Esophagus squamous epithelium (tissue), 5 donors: ENCODE measurements around the gene ITIH5. TPM values are rescaled to one million over a fixed set of nuclear protein-coding genes. Genes with fewer than 3 reads are reported as not detected.

Experiments used
- DNase-seq: peaks from one replicate; lab custom pipeline; 2025; lab: John Stamatoyannopoulos, UW
- H3K27ac ChIP-seq, 4 donors: fragments of 200-600 bp; sonication (generic); one replicate each; pipeline ENCODE4 v1.5.1; 2016 to 2019; ENCODE audit warnings: mild to moderate bottlenecking in 1 of 4
- H3K27me3 ChIP-seq, 4 donors: fragments of 200-600 bp; sonication (generic); 1 replicate in 3 of 4; 2 replicates in 1 of 4; pipeline versions ENCODE4 v1.5.1 to v1.6.0; 2017 to 2021; ENCODE audit warnings: antibody characterized with exemption in 1 of 4
- H3K36me3 ChIP-seq, 3 donors: fragments of 200-600 bp; sonication (generic); one replicate each; pipeline ENCODE4 v1.5.1; 2016 to 2019
- H3K4me1 ChIP-seq, 3 donors: fragments of 200-600 bp; sonication (generic); one replicate each; pipeline ENCODE4 v1.5.1; 2017 to 2019
- H3K4me3 ChIP-seq, 4 donors: fragments of 200-600 bp; sonication (generic); 1 replicate in 3 of 4; 2 replicates in 1 of 4; pipeline ENCODE4 v1.5.1; 2016 to 2019; ENCODE audit warnings: mild to moderate bottlenecking in 2 of 4, moderate library complexity in 1 of 4
- H3K9me3 ChIP-seq, 3 donors: fragments of 200-600 bp; sonication (generic); one replicate each; pipeline ENCODE4 v1.5.1; 2016 to 2019
- CTCF ChIP-seq, 6 experiments: fragments of 450-650 bp in 4 of 6; fragments of 200-600 bp in 2 of 6; sonication (generic) in 2 of 6; IDR thresholded peaks; one replicate each; pipeline ENCODE4 v1.5.1; 2016 to 2019; ENCODE audit warnings: antibody characterized with exemption in 6 of 6, mild to moderate bottlenecking in 4 of 6, moderate library complexity in 4 of 6
- POLR2A ChIP-seq, 4 donors: fragments of 450-650 bp; IDR thresholded peaks; one replicate each; pipeline ENCODE4 v1.6.1; 2017; ENCODE audit warnings: antibody characterized with exemption in 4 of 4, mild to moderate bottlenecking in 4 of 4, moderate library complexity in 3 of 4
- WGBS, 2 donors: methylation state at CpG; one replicate each; pipeline ENCODE4 v1.1.5; 2018; 5-methylcytosine and 5-hydroxymethylcytosine counted together
- intact Hi-C: fragments of 100-400 bp; cut with DNase I; formaldehyde crosslinking; loops from one replicate; pipeline ENCODE4 v1.15.0; 2022
- total RNA-seq, 4 donors: library from RNA; depleted of rRNA; stranded (reverse); fragments of >200 nt; gene quantifications; one replicate each; pipeline ENCODE4 v1.1.0, GENCODE V29; 2016
- donor health status: DM: yes; HTN: yes; CAD: no.

Gene ITIH5
- total RNA-seq, 4 donors from 2014 or later = 2.2 to 21.4 (median 3.3) TPM

- intact Hi-C loops = no loop called here
- H3K9me3 ChIP-seq = no peaks in the 10 kb centered on the region
- DNase-seq = no peak
- no peak overlapping the region for H3K27ac ChIP-seq
- WGBS, 2 donors = 77 to 85% methylated on average over 5 of the region's 5 CpGs
- H3K4me3 ChIP-seq = no peak overlapping the region
- TF ChIP-seq POLR2A (IDR thresholded peaks at IDR 0.05) (no peak), CTCF (IDR thresholded peaks at IDR 0.05) (no peak)
- peaks cover 0 to 12% (median 0%) of the 10 kb centered on the region in 3 donors for H3K36me3 ChIP-seq
- H3K4me1 ChIP-seq = no peaks in the 10 kb centered on the region
- no peaks in the 10 kb centered on the region for H3K27me3 ChIP-seq
These were observed 86.2 kb downstream of the ITIH5 start for GRCh38 chr10:7580520-7580919.

GRCh38 chr10:7579681-7580080 is 87.1 kb downstream of the ITIH5 start:
- Histone ChIP-seq H3K9me3 (no peaks in the 10 kb centered on the region), H3K4me1 (no peaks in the 10 kb centered on the region), H3K27me3 (no peaks in the 10 kb centered on the region), H3K36me3 (peaks cover 0 to 19% (median 0%) of the 10 kb centered on the region in 3 donors), H3K27ac (no peak overlapping the region), H3K4me3 (no peak overlapping the region)
- intact Hi-C loops = no loop called here
- WGBS, 2 donors = 93 to 98% methylated on average over 13 of the region's 25 CpGs
- TF ChIP-seq CTCF (IDR thresholded peaks at IDR 0.05) = no peak
- no peak for TF ChIP-seq POLR2A (IDR thresholded peaks at IDR 0.05)
- DNase-seq = no peak

- Histone ChIP-seq H3K4me3 (no peak overlapping the region), H3K9me3 (no peaks in the 10 kb centered on the region), H3K27me3 (no peaks in the 10 kb centered on the region), H3K4me1 (no peaks in the 10 kb centered on the region), H3K27ac (no peak overlapping the region), H3K36me3 (peaks cover 0 to 19% (median 0%) of the 10 kb centered on the region in 3 donors)
- intact Hi-C loops = no loop called here
- TF ChIP-seq CTCF (IDR thresholded peaks at IDR 0.05) = no peak
- TF ChIP-seq POLR2A (IDR thresholded peaks at IDR 0.05) = no peak
- 90 to 96% methylated on average over 5 of the region's 5 CpGs for WGBS, 2 donors
- no peak for DNase-seq
These were observed 89.2 kb downstream of the ITIH5 start for GRCh38 chr10:7577579-7577978.

- 52 to 64% methylated on average over 4 of the region's 4 CpGs for WGBS, 2 donors
- intact Hi-C loops = no loop called here
- H3K36me3 ChIP-seq = peaks cover 0 to 19% (median 0%) of the 10 kb centered on the region in 3 donors
- no peak for TF ChIP-seq POLR2A (IDR thresholded peaks at IDR 0.05)
- TF ChIP-seq CTCF (IDR thresholded peaks at IDR 0.05) = no peak
- no peak overlapping the region for H3K4me3 ChIP-seq
- H3K9me3 ChIP-seq = no peaks in the 10 kb centered on the region
- no peak for DNase-seq
- H3K27ac ChIP-seq = peak overlapping the region in 1 of 4 donors; percentile 14
- no peaks in the 10 kb centered on the region for H3K27me3 ChIP-seq
- H3K4me1 ChIP-seq = peaks cover 0 to 2% (median 0%) of the 10 kb centered on the region in 3 donors
These were observed 89.6 kb downstream of the ITIH5 start for GRCh38 chr10:7577176-7577575.

GRCh38 chr10:7576340-7576739 is 90.4 kb downstream of the ITIH5 start:
- intact Hi-C loops = no loop called here
- Histone ChIP-seq H3K27me3 (no peaks in the 10 kb centered on the region), H3K9me3 (no peaks in the 10 kb centered on the region), H3K4me1 (peaks cover 0 to 7% (median 0%) of the 10 kb centered on the region in 3 donors), H3K4me3 (no peak overlapping the region), H3K27ac (no peak overlapping the region), H3K36me3 (peaks cover 0 to 19% (median 0%) of the 10 kb centered on the region in 3 donors)
- no peak for DNase-seq
- WGBS, 2 donors = 90 to 94% methylated on average over 9 to 11 of the region's 21 CpGs
- TF ChIP-seq POLR2A (IDR thresholded peaks at IDR 0.05) = no peak
- TF ChIP-seq CTCF (IDR thresholded peaks at IDR 0.05) = no peak
